Caco-2 (cell line): Measurements from ENCODE around the gene FCN1. TPM values are rescaled to one million over a fixed set of nuclear protein-coding genes. Genes with fewer than 3 reads are reported as not detected.

Experiments used
- BruUV-seq: library from RNA; stranded (reverse); fragments of 400-500 nt; replicated peaks from 2 replicates; lab custom pipeline; 2021; lab: Mats Ljungman, UMichigan
- CTCF ChIA-PET: fragments of 300-600 bp; sonication (Branson Sonifier 250); formaldehyde crosslinking; loops from one replicate; lab custom pipeline; 2022; ENCODE audit warnings: antibody characterized with exemption; lab: Charles Lee
- POLR2A ChIA-PET: fragments of 300-600 bp; sonication (Branson Sonifier 250); formaldehyde crosslinking; loops from one replicate; lab custom pipeline; 2022; ENCODE audit warnings: antibody characterized with exemption; lab: Charles Lee
- DNase-seq, 2 experiments: peaks; one replicate each; pipeline versions ENCODE4 v3.0.0 to v3.0.0-alpha.2; 2020 to 2022
- H3K27me3 ChIP-seq: replicated peaks from 2 replicates; pipeline ENCODE4 v1.6.0; 2011; ENCODE audit warnings: low read length; ENCODE audit not compliant: control insufficient read depth, insufficient read depth
- H3K36me3 ChIP-seq: 2 replicates; pipeline ENCODE4 v1.5.1; 2011; ENCODE audit warnings: low read length; ENCODE audit not compliant: control insufficient read depth, insufficient read depth
- H3K4me1 ChIP-seq: fragments of 250-450 bp; sonication (Bioruptor Pico); 2 replicates; pipeline ENCODE4 v1.5.1; 2020; ENCODE audit warnings: mild to moderate bottlenecking
- H3K4me3 ChIP-seq: 2 replicates; pipeline ENCODE4 v1.5.1; 2011; ENCODE audit warnings: low read depth, mild to moderate bottlenecking, control low read depth, low read length
- H3K9me3 ChIP-seq: fragments of 250-450 bp; sonication (Bioruptor Pico); 2 replicates; pipeline ENCODE4 v1.5.1; 2020; ENCODE audit warnings: mild to moderate bottlenecking, moderate library complexity
- H3K27ac Mint-ChIP-seq: one replicate; pipeline ENCODE4 v1.8.0; 2022; ENCODE audit warnings: mixed read lengths; ENCODE audit not compliant: unreplicated experiment
- H3K27me3 Mint-ChIP-seq: one replicate; pipeline ENCODE4 v1.8.0; 2022; ENCODE audit warnings: mixed read lengths; ENCODE audit not compliant: insufficient read depth, unreplicated experiment
- H3K36me3 Mint-ChIP-seq: one replicate; pipeline ENCODE4 v1.8.0; 2022; ENCODE audit warnings: mild to moderate bottlenecking, mixed read lengths; ENCODE audit not compliant: insufficient read depth, unreplicated experiment
- H3K4me1 Mint-ChIP-seq: one replicate; pipeline ENCODE4 v1.8.0; 2022; ENCODE audit warnings: low read depth, mixed read lengths; ENCODE audit not compliant: unreplicated experiment
- H3K4me3 Mint-ChIP-seq: one replicate; pipeline ENCODE4 v1.8.0; 2022; ENCODE audit warnings: mild to moderate bottlenecking, moderate library complexity, mixed read lengths; ENCODE audit not compliant: unreplicated experiment
- H3K9me3 Mint-ChIP-seq: one replicate; pipeline ENCODE4 v1.8.0; 2022; ENCODE audit warnings: mixed read lengths; ENCODE audit not compliant: unreplicated experiment
- intact Hi-C: fragments of 100-400 bp; cut with micrococcal nuclease; formaldehyde crosslinking; loops from one replicate; pipeline ENCODE4 v1.10.0; 2022; ENCODE audit not compliant: unreplicated experiment
- total RNA-seq: library from RNA; stranded (reverse); gene quantifications from 2 replicates; pipeline ENCODE4 v1.2.3, GENCODE V29; 2022
- TF ChIP-seq, protein P1 (sequence below), 2 experiments: fragments of 200-600 bp in 1 of 2; IDR thresholded peaks; 1 replicate in 1 of 2; 2 replicates in 1 of 2; pipeline versions ENCODE4 v1.5.1 to v1.8.0; 2011 to 2022; ENCODE audit warnings: antibody characterized with exemption in 1 of 2, control low read depth in 1 of 2, inconsistent platforms in 1 of 2, low read depth in 1 of 2, low read length in 1 of 2, mild to moderate bottlenecking in 1 of 2, moderate library complexity in 1 of 2; ENCODE audit not compliant: insufficient read depth in 1 of 2, severe bottlenecking in 1 of 2, unreplicated experiment in 1 of 2

Gene FCN1
- total RNA-seq, 1 experiment from 2014 or later = not detected

DNA sequence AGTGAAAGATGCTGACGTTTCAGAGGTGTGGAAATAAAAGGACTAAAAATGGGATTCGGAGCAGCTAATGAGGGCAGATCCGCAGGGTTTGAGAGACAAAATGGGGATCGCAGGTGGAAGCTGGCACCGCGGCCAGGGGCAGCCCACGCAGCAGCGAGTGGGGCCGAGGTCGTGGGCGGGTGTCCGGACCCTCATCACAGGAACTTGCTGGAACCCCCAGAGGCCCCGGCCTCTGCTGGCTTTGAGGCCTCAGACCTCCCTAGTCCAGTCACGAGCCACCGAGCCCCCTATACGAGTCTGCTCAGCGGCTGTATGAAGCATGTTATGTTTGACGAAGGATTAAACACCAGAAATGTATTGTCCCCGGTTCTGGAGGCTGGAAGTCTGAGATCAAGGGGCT is 45.8 kb upstream of the FCN1 start:
- TF ChIP-seq, protein P1, sequence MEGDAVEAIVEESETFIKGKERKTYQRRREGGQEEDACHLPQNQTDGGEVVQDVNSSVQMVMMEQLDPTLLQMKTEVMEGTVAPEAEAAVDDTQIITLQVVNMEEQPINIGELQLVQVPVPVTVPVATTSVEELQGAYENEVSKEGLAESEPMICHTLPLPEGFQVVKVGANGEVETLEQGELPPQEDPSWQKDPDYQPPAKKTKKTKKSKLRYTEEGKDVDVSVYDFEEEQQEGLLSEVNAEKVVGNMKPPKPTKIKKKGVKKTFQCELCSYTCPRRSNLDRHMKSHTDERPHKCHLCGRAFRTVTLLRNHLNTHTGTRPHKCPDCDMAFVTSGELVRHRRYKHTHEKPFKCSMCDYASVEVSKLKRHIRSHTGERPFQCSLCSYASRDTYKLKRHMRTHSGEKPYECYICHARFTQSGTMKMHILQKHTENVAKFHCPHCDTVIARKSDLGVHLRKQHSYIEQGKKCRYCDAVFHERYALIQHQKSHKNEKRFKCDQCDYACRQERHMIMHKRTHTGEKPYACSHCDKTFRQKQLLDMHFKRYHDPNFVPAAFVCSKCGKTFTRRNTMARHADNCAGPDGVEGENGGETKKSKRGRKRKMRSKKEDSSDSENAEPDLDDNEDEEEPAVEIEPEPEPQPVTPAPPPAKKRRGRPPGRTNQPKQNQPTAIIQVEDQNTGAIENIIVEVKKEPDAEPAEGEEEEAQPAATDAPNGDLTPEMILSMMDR (IDR thresholded peaks at IDR 0.05; ENCODE audit: insufficient read depth in 1 of 2, low read depth in 1 of 2, low read length in 1 of 2, severe bottlenecking in 1 of 2, unreplicated experiment in 1 of 2) = no peak
- no peaks in the 10 kb centered on the region for H3K4me1 Mint-ChIP-seq
- H3K36me3 ChIP-seq = no peaks in the 10 kb centered on the region
- no peaks in the 10 kb centered on the region for H3K9me3 Mint-ChIP-seq
- H3K27me3 ChIP-seq = no peaks in the 10 kb centered on the region
- no peak overlapping the region for H3K27ac Mint-ChIP-seq
- BruUV-seq = no TSS peak
- no peak overlapping the region for H3K4me3 ChIP-seq
- peaks cover 6% of the 10 kb centered on the region for H3K27me3 Mint-ChIP-seq
- H3K4me1 ChIP-seq = no peaks in the 10 kb centered on the region
- no peak for DNase-seq
- H3K36me3 Mint-ChIP-seq = no peaks in the 10 kb centered on the region
- ChIA-PET POLR2A (no interaction called here), CTCF (no interaction called here)
- intact Hi-C loops = no loop called here
- H3K4me3 Mint-ChIP-seq = no peak overlapping the region
- no peaks in the 10 kb centered on the region for H3K9me3 ChIP-seq

DNA sequence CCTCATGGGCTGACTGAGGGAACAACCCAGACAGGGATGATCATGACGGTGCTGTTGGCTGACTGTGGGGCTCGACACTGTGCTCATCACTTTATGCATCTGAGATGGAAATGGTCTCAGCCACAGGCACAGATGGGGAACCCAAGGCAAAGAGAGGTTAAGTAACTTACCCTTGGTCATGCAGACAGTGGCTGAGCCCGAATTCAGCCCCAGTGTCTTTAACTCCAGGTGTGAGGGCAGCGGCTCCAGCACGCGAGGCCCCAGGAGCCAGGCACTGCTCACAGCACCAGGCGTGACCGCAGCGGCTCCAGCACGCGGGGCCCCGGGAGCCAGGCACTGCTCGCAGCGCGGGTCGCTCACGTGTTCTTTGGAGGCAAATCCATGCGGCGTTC is 45.3 kb upstream of the FCN1 start:
- no peaks in the 10 kb centered on the region for H3K36me3 Mint-ChIP-seq
- H3K27ac Mint-ChIP-seq = no peak overlapping the region
- peaks cover 6% of the 10 kb centered on the region for H3K27me3 Mint-ChIP-seq
- CTCF ChIA-PET = no interaction called here
- no peaks in the 10 kb centered on the region for H3K9me3 Mint-ChIP-seq
- Histone ChIP-seq H3K27me3 (no peaks in the 10 kb centered on the region), H3K9me3 (no peaks in the 10 kb centered on the region), H3K4me3 (no peak overlapping the region), H3K36me3 (no peaks in the 10 kb centered on the region), H3K4me1 (no peaks in the 10 kb centered on the region)
- TF ChIP-seq, protein P1 (IDR thresholded peaks at IDR 0.05; ENCODE audit: insufficient read depth in 1 of 2, low read depth in 1 of 2, low read length in 1 of 2, severe bottlenecking in 1 of 2, unreplicated experiment in 1 of 2) = no peak
- no peak overlapping the region for H3K4me3 Mint-ChIP-seq
- intact Hi-C loops = no loop called here
- no peaks in the 10 kb centered on the region for H3K4me1 Mint-ChIP-seq
- no TSS peak for BruUV-seq
- POLR2A ChIA-PET = no interaction called here
- DNase-seq = no peak

DNA sequence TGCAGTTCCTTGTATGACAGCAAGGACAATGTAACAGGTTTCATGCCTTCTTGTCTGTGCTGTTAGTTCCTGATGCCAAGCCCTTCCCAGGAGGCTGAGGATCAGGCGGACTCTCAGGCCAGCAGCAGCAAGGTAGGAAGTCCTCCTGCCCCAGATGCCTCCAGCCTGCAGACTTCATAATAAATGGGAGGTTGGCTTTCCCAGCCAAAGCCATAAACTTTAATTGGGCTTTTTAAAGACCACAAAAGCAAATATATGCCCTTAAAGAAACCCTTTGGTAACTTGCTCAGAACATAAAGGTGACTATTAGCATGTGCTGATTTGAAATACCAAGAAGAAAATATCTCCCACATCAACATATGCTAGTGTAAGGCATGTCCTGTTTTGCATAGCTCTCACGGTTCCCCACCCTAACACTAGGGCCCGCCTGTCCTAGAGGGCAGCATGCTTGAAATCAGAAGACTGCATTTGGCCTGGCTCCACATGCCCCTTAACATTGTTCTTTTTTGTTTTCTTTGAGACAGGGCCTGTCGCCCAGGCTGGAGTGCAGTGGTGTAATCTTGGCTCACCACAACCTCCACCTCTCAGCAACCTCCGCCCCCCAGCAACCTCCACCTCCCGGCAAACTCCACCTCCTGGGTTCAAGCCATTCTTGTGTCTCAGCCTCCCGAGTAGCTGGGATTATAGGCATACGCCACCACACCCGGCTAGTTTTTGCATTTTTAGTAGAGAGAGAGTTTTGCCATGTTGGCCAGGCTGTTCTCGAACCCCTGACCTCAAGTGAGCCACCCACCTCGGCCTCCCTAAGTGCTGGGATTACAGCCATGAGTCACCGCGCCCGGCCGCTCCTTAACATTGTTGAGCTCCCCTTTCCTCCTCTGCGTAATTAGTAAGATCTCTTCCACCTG is 44.6 kb upstream of the FCN1 start:
- ChIA-PET CTCF (no interaction called here), POLR2A (no interaction called here)
- H3K36me3 ChIP-seq = no peaks in the 10 kb centered on the region
- intact Hi-C loops = no loop called here
- no peaks in the 10 kb centered on the region for H3K27me3 ChIP-seq
- H3K4me3 Mint-ChIP-seq = no peak overlapping the region
- no peak overlapping the region for H3K4me3 ChIP-seq
- peaks cover 6% of the 10 kb centered on the region for H3K27me3 Mint-ChIP-seq
- H3K36me3 Mint-ChIP-seq = no peaks in the 10 kb centered on the region
- no peak overlapping the region for H3K27ac Mint-ChIP-seq
- H3K4me1 Mint-ChIP-seq = no peaks in the 10 kb centered on the region
- peak in 1 of 2 experiments; percentile 5 for DNase-seq
- no peaks in the 10 kb centered on the region for H3K9me3 ChIP-seq
- TF ChIP-seq, protein P1 (IDR thresholded peaks at IDR 0.05; ENCODE audit: insufficient read depth in 1 of 2, low read depth in 1 of 2, low read length in 1 of 2, severe bottlenecking in 1 of 2, unreplicated experiment in 1 of 2) = no peak
- H3K9me3 Mint-ChIP-seq = no peaks in the 10 kb centered on the region
- no peaks in the 10 kb centered on the region for H3K4me1 ChIP-seq
- BruUV-seq = no TSS peak
